ENCODE measurements around the gene IFI44L.

The IFI44L gene

DNA sequence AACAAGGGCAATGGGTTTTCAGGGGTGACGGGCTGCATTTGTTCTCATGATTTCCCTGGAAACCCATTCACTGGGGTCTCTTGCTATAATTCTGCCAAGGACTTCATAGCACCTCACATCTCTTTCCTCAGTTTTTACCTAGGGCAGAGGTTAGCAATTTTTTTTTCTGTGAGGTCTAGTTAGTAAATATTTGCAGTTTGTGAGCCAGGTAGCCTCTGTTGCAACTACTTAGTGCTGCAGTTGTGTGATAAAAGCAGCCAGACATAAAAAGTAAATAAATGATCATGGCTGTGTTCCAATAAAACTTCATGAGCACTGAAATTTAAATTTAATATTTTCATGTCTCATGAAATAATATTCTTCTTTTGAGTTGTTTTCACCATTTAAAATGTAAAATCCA lies 67.1 kb downstream of the IFI44L start:
- Histone ChIP-seq H3K4me1 (ENCODE audit: control insufficient read depth, insufficient read depth, low read length) (peaks cover 3% of the 10 kb centered on the region; the same call in 1 of the 2 replicates), H3K9me3 (ENCODE audit: control insufficient read depth, insufficient read depth, low read length) (no peaks in the 10 kb centered on the region), H3K27ac (ENCODE audit: low read depth, low read length) (no peak overlapping the region), H3K4me3 (ENCODE audit: low read depth, low read length) (no peak overlapping the region), H3K36me3 (ENCODE audit: control insufficient read depth, insufficient read depth, low read length) (no peaks in the 10 kb centered on the region), H3K9ac (ENCODE audit: low read depth, low read length) (no peak overlapping the region), H3K27me3 (ENCODE audit: control insufficient read depth, insufficient read depth, low read length) (no peaks in the 10 kb centered on the region)

GRCh38 chr1:78687914-78688313 lies 67.7 kb downstream of the IFI44L start:
- Histone ChIP-seq H3K9ac (ENCODE audit: low read depth, low read length) (no peak overlapping the region), H3K4me3 (ENCODE audit: low read depth, low read length) (no peak overlapping the region), H3K4me1 (ENCODE audit: control insufficient read depth, insufficient read depth, low read length) (peaks cover 3% of the 10 kb centered on the region; the same call in 1 of the 2 replicates), H3K9me3 (ENCODE audit: control insufficient read depth, insufficient read depth, low read length) (no peaks in the 10 kb centered on the region), H3K27me3 (ENCODE audit: control insufficient read depth, insufficient read depth, low read length) (no peaks in the 10 kb centered on the region), H3K27ac (ENCODE audit: low read depth, low read length) (no peak overlapping the region), H3K36me3 (ENCODE audit: control insufficient read depth, insufficient read depth, low read length) (no peaks in the 10 kb centered on the region)

GRCh38 chr1:78688697-78689096 lies 68.4 kb downstream of the IFI44L start:
- no peak overlapping the region for H3K4me3 ChIP-seq (ENCODE audit: low read depth, low read length)
- H3K9me3 ChIP-seq (ENCODE audit: control insufficient read depth, insufficient read depth, low read length) = no peaks in the 10 kb centered on the region
- H3K9ac ChIP-seq (ENCODE audit: low read depth, low read length) = no peak overlapping the region
- H3K4me1 ChIP-seq (ENCODE audit: control insufficient read depth, insufficient read depth, low read length) = peaks cover 3% of the 10 kb centered on the region; the same call in 1 of the 2 replicates
- no peak overlapping the region for H3K27ac ChIP-seq (ENCODE audit: low read depth, low read length)
- no peaks in the 10 kb centered on the region for H3K36me3 ChIP-seq (ENCODE audit: control insufficient read depth, insufficient read depth, low read length)
- H3K27me3 ChIP-seq (ENCODE audit: control insufficient read depth, insufficient read depth, low read length) = no peaks in the 10 kb centered on the region

DNA sequence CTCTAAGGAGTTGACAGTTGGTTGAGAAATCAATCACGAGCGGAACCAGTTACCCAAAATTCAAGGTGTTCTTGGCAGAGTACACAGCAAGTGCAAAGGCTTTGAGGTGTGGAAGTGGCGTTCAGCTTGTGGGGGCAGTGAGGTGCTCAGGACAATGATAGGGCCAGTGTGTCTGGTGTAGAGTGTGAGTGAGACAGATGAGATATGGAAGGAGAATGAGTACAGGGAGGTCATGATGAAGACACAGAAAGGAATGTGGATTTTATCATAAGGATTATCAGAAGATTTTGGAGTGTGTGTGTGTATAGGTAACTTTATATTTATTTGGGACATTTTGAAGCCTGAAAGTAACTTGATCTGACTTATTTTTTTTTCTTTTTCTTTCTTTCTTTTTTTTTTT lies 70.3 kb downstream of the IFI44L start:
- Histone ChIP-seq H3K4me3 (ENCODE audit: low read depth, low read length) (no peak overlapping the region), H3K27me3 (ENCODE audit: control insufficient read depth, insufficient read depth, low read length) (no peaks in the 10 kb centered on the region), H3K4me1 (ENCODE audit: control insufficient read depth, insufficient read depth, low read length) (peaks cover 3% of the 10 kb centered on the region; the same call in 1 of the 2 replicates), H3K27ac (ENCODE audit: low read depth, low read length) (no peak overlapping the region), H3K36me3 (ENCODE audit: control insufficient read depth, insufficient read depth, low read length) (no peaks in the 10 kb centered on the region), H3K9me3 (ENCODE audit: control insufficient read depth, insufficient read depth, low read length) (no peaks in the 10 kb centered on the region), H3K9ac (ENCODE audit: low read depth, low read length) (no peak overlapping the region)

DNA sequence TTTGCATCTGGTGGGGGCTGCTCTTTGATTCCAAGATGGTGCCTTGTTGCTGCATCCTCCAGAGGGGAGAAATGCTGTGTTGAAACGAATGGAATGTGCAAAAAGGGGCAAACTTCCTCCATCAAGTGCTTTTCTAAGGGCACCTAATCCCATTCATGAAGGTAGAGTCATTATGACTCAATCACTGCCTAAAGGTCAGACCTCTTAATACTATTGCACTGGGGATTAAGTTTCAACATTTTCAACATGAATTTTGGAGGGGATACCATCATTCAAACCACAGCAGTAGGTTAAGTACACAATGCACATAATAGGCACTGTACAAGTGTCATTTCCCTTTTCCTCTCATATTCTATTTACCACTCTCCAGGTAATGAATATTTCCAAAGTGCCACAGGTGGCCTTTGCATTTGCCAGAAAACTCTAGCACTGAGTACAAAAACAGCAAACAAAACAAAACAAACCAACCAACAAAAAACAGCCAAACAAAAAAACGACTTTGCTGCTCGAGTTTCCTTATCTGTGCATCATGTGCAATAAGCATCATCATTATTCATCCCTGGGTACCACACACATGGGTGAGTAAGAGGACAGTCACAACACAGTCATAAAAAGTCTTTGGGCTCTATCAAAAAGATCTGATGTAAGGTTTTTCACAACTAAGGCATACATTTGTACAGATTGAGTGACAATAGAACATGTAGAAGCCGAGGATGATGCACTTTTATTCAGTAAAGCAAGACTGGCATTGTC lies 71.9 kb downstream of the IFI44L start:
- Histone ChIP-seq H3K27ac (ENCODE audit: low read depth, low read length) (no peak overlapping the region), H3K4me3 (ENCODE audit: low read depth, low read length) (no peak overlapping the region), H3K36me3 (ENCODE audit: control insufficient read depth, insufficient read depth, low read length) (no peaks in the 10 kb centered on the region), H3K9me3 (ENCODE audit: control insufficient read depth, insufficient read depth, low read length) (no peaks in the 10 kb centered on the region), H3K4me1 (ENCODE audit: control insufficient read depth, insufficient read depth, low read length) (peaks cover 3% of the 10 kb centered on the region; the same call in 1 of the 2 replicates), H3K9ac (ENCODE audit: low read depth, low read length) (no peak overlapping the region), H3K27me3 (ENCODE audit: control insufficient read depth, insufficient read depth, low read length) (no peaks in the 10 kb centered on the region)

All from HUES48 (cell line).